ENCODE data around the gene SCGB1C2.

GRCh38 chr17:181245-182049, 44.1 kb downstream of the SCGB1C2 start, which contains the start of gene DOC2B:
- TF ChIP-seq CTCF (conservative IDR thresholded peaks at IDR 0.05 in 1 of 2, IDR thresholded peaks at IDR 0.05 in 1 of 2; ENCODE audit: extremely low read depth in 1 of 2, insufficient read depth in 1 of 2, low read depth in 1 of 2, low read length in 2 of 2) (no peak), EZH2 (IDR thresholded peaks at IDR 0.05; ENCODE audit: borderline replicate concordance, low read length) (no peak)

Measured in mammary epithelial cell (primary cell).